ENCODE results near the gene ADRA2B.
"Not testable (repeated sequence)": the region's sequence is repeated elsewhere in the genome, so short reads cannot be mapped to it uniquely, and the experiment has no call there.

Gene ADRA2B

GRCh38 chr2:96150007-96150640 lies 33.8 kb upstream of the ADRA2B start:
- no peak for FAIRE-seq

DNA sequence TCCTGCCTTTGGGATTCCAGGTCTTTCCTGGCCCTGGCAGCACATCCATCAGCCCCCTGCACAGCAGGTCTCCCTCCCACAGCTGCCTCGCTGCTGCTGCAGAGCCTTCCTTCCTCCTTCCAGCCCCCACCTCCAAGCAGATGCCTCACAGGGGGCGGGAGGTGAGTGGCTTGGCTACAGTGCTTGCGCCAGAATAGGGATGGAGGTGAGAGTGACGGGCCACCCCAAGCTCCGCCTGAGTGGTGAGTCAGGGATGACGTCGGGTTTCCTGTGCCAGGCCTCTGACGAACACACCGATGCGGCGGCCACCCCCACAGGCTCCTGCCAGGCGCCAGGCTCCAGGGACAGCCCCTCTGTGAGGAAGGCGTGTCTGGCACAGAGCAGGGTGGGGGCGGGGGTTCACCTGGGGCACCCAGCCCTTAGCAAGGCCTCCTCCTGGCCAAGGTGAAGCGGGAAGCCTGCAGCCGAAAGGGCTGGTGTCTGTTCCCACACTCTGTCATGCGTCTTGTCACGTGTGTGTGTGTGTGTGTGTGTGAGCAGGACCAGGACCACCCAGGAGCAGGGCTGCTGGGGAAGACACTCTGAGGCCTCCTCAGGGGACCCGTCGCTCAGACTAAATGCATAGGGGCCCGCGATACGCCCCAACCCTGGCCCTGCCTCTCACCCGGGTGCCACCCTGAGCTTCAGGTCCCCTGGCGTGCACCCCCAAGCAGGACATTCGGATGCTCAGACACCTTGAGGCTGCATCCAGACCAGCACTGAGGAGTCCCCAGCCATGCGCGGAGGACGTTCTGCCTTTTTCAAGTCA lies 32.2 kb upstream of the ADRA2B start:
- FAIRE-seq = no peak

DNA sequence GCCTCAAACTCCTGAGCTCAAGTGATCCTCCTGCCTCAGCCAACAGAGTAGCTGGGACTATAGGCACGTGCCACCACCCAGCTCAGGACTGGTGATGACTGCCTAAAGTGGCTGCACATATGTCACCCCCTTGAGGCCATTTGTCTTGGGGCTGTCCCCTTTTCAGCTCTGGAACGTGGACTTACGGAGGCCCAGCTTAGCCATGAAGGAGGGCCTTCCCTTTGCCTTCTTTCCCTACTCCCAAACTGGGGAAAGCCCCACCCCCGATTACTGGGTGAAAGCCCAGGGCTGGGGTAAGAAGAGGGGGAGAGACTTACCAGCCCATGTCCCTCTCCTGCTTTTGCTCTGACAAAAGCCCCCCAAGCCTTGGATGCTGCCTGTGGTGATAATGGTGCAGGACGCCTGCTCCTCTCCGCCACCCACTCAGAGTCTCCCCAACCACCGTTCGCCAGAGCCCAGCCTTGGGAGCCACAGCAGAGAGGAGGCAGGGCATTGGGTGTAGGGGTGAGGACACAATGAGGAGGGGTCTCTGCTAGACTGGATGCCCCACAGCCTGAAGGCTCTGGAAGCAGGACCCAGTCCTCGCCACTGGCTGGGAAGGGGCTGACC lies 31.3 kb upstream of the ADRA2B start:
- no peak for FAIRE-seq

DNA sequence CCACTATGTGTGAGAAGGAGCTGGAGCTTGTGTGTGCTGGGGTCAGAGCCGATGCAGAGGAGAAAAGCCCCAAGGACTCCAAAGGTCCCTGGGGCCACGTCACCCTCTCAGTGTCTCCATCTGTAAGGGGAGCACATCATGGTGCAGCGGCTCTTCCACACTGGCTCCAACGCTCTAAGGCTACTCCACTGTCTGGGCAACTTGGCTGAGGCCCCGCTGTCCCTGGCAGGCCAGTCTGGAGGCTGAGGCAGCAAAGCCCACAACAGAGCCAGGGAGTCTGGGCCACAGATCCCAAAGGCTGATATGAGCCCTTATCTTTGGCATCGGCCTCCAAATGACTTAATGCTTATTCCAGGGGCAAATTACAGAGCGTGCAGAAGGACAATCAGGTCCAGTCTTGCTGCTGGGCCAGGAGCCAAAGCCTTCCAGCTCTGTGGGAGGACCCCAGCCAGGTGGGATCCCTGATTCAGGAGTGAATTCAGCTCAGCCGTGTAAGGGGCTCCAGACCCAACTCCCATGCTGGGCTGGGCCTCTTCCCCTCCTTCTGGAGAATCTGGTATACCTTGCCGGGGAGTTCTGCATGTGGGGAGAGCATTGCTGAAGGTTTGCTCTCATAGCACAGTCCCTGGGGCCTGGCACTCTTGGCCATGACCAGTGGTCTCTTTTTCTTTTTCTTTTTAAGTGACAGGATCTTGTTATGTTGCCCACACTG lies 30.7 kb upstream of the ADRA2B start:
- no peak for FAIRE-seq

GRCh38 chr2:96146153-96146880 lies 29.9 kb upstream of the ADRA2B start:
- FAIRE-seq = no peak

GRCh38 chr2:96145848-96146152 lies 29.4 kb upstream of the ADRA2B start:
- no peak for FAIRE-seq

GRCh38 chr2:96145036-96145847 lies 28.9 kb upstream of the ADRA2B start, which contains the start of gene DUSP2:
TSS of gene DUSP2 (minus strand) at chr2:96145440. CDS start at chr2:96145354, 86 bp downstream.
- FAIRE-seq = no peak

- FAIRE-seq = no peak
Observed at GRCh38 chr2:96144481-96145035, 28.2 kb upstream of the ADRA2B start.

- FAIRE-seq = no peak
Observed at GRCh38 chr2:96143848-96144480, 27.6 kb upstream of the ADRA2B start.

- no peak for FAIRE-seq
Observed at GRCh38 chr2:96143231-96143847, 27.0 kb upstream of the ADRA2B start.

DNA sequence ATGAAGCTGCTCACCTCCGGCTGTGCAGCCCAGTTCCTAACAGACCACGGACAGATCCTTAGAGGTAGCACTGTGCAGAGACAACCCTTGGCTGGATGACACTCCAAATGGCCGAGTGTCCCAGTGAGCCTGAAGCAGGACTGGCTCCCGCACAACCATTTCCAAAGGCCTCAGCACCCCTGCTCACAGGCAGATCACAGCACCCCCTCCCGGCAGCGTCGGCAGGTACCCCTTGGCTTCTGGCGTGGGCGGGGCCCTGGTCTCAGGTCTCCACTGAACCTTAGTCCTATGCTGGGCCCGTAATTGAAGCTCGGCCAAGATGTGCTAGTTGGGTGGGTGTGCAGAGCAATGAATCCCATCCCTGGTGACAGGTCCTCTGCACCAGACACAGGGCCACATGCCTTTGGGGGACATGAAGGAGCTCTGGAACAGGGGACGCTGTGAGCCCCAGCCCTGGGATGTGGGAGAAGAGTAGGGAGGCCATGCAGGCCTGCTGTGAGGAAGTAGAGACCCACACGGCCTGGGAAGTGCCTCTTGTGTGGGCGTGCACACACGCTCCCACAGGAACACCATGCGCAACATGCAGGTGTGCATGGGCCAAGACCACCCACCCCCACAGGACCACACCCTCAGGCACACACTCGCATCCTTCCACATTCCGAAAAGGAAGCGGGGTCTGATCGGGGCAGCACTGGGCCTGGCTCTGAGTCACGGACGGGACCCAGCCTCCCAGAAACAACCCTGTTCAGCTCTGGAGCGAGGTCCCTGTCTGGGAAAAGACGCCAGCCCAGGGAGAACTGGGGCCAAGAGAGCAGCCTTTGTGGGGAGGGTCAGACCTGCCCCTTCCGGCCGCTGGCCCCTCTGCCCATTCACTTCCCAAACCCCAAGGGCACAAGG lies 26.1 kb upstream of the ADRA2B start:
- FAIRE-seq = no peak

- not testable (repeated sequence) for FAIRE-seq
Observed at GRCh38 chr2:96141624-96141967, 25.2 kb upstream of the ADRA2B start.

GRCh38 chr2:96140941-96141623 lies 24.7 kb upstream of the ADRA2B start:
- FAIRE-seq = no peak

GRCh38 chr2:96139181-96139758 lies 22.9 kb upstream of the ADRA2B start:
- no peak for FAIRE-seq

DNA sequence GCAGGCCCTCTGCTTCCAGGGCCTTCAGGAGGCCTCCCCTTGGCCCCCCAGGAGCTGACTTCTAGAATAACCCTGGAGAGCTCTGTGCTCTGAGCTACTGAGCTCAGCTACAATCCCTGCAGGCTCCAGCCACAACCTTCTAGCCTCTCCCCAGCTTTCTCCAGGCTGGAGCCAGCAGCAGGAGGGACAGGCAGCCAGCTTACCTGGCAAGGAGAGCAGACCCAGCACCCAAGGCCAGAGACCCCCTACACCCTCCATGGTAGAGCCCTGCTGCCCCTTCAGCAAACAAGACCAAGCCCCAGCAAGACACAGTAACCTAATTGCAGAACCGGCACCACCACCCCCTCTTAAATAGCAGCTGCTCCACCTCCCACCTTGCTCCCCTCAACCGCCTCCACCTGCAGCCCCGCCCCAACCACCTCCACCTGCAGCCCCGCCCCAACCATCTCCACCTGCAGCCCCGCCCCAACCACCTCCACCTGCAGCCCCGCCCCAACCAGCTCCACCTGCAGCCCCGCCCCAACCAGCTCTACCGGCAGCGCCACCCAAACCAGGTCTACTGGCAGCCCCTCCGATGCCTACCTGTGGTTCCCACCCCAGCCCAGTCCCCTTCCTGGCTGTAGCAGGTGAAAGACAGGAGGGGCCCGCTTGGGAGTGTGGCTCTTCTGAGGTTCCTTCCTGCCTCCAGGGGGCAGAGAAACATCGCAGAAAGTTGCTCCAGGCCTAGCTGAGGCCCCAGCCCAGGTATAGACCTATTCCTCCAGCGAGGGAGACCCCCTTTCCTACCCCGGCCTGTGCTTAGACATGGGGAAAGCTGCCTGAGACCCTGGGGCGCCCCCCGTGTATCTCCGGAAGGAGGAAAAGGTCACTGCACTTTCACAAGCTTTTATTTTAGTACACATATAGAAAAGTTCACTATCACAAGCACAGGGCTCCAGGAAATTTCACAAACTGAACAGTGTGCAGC lies 22.1 kb upstream of the ADRA2B start, which contains the start of gene ASTL:
Gene ASTL, minus strand, starts transcription at position 324 of the 967 bp plus-strand sequence. Its CDS starts 66 bp downstream, at position 258.
- no peak for FAIRE-seq

- FAIRE-seq = no peak
Observed at GRCh38 chr2:96137321-96138178, 21.2 kb upstream of the ADRA2B start.
